A549 treated with AZD2906 at 1 μM for 4 hours (cell line): ENCODE data around the gene SIAH3. TPM values are rescaled to one million over a fixed set of nuclear protein-coding genes. Genes with fewer than 3 reads are reported as not detected.

Source experiments
- total RNA-seq: library from RNA; stranded (reverse); fragments of 200-300 nt; extraction: Qiagen RNA extraction; gene quantifications from 5 replicates; pipeline ENCODE4 v1.2.3, GENCODE V29; 2022

The SIAH3 gene
- total RNA-seq = not detected in 5 replicates

GRCh38 chr13:45851171-45851921 is at the start of gene SIAH3:
SIAH3 (minus strand) TSS chr13:45851753; CDS start chr13:45851629, 124 bp downstream.

Other genes with a start within 250 kb of the SIAH3 start
- gene ERICH6B, start 236.0 kb downstream of the SIAH3 start, total RNA-seq = not detected in 5 replicates
- gene CBY2, start 149.4 kb downstream of the SIAH3 start, total RNA-seq = not detected in 5 replicates
- gene ZC3H13, start 201.0 kb upstream of the SIAH3 start, total RNA-seq = 11.6 to 17.8 TPM (median 14.4 TPM) in 5 replicates